Keratinocyte (primary cell): ENCODE results near the gene ZNG1A. TPM values are rescaled to one million over a fixed set of nuclear protein-coding genes. Genes with fewer than 3 reads are reported as not detected.

ENCODE experiments used
- DNase-seq: peaks from one replicate; pipeline ENCODE4 v3.0.0-alpha.2; 2011; ENCODE audit warnings: low read depth, missing footprints, low spot score
- FAIRE-seq: peaks from 2 replicates; lab custom pipeline; 2011; peaks lifted over from hg19 to GRCh38; lab: Jason Lieb, UNC
- H2AFZ ChIP-seq: 2 replicates; pipeline ENCODE4 v1.6.0; 2012; ENCODE audit warnings: low read length, control low read depth, inconsistent platforms; ENCODE audit not compliant: control insufficient read depth
- H3K27ac ChIP-seq: 2 replicates; pipeline ENCODE4 v1.5.1; 2011; ENCODE audit warnings: low read length; ENCODE audit not compliant: control insufficient read depth, insufficient read depth
- H3K27me3 ChIP-seq: 3 replicates; pipeline ENCODE4 v1.6.0; 2011; ENCODE audit warnings: low read length; ENCODE audit not compliant: control insufficient read depth, insufficient read depth; ENCODE audit errors: extremely low read depth
- H3K36me3 ChIP-seq, 2 experiments: 2 replicates in 1 of 2; 3 replicates in 1 of 2; pipeline ENCODE4 v1.5.1; 2011; ENCODE audit warnings: low read length in 2 of 2, mild to moderate bottlenecking in 1 of 2; ENCODE audit not compliant: control insufficient read depth in 2 of 2, insufficient read depth in 2 of 2; ENCODE audit errors: extremely low read depth in 1 of 2
- H3K4me1 ChIP-seq: 3 replicates; pipeline ENCODE4 v1.5.1; 2011; ENCODE audit warnings: low read length; ENCODE audit not compliant: control insufficient read depth, insufficient read depth; ENCODE audit errors: extremely low read depth
- H3K4me2 ChIP-seq: 3 replicates; pipeline ENCODE4 v1.6.0; 2011; ENCODE audit warnings: low read depth, low read length; ENCODE audit not compliant: control insufficient read depth, insufficient read depth; ENCODE audit errors: extremely low read depth
- H3K4me3 ChIP-seq, 3 experiments: fragments of 200-600 bp in 1 of 3; sonication (generic) in 1 of 3; 2 replicates in 2 of 3; 3 replicates in 1 of 3; pipeline ENCODE4 v1.5.1; 2011 to 2016; ENCODE audit warnings: low read length in 3 of 3, mild to moderate bottlenecking in 3 of 3, control low read depth in 2 of 3, inconsistent platforms in 1 of 3, low read depth in 1 of 3, mixed read lengths in 1 of 3, mixed run types in 1 of 3, moderate library complexity in 1 of 3; ENCODE audit not compliant: control insufficient read depth in 2 of 3, insufficient read depth in 2 of 3; ENCODE audit errors: extremely low read depth in 1 of 3
- H3K79me2 ChIP-seq: 2 replicates; pipeline ENCODE4 v1.6.0; 2012; ENCODE audit warnings: low read length; ENCODE audit not compliant: control insufficient read depth, insufficient read depth
- H3K9ac ChIP-seq: 3 replicates; pipeline ENCODE4 v1.6.0; 2011; ENCODE audit warnings: low read length; ENCODE audit not compliant: control insufficient read depth, insufficient read depth; ENCODE audit errors: extremely low read depth
- H3K9me1 ChIP-seq: 3 replicates; pipeline ENCODE4 v1.6.0; 2011; ENCODE audit warnings: low read length; ENCODE audit not compliant: control insufficient read depth, insufficient read depth; ENCODE audit errors: extremely low read depth
- H3K9me3 ChIP-seq: 2 replicates; pipeline ENCODE4 v1.5.1; 2012; ENCODE audit warnings: low read depth, low read length; ENCODE audit not compliant: control insufficient read depth
- H4K20me1 ChIP-seq: 3 replicates; pipeline ENCODE4 v1.6.0; 2011; ENCODE audit warnings: low read length; ENCODE audit not compliant: control insufficient read depth, insufficient read depth; ENCODE audit errors: extremely low read depth
- EZH2 ChIP-seq: IDR thresholded peaks from one replicate; pipeline ENCODE4 v1.6.1; 2012; ENCODE audit warnings: inconsistent platforms, mild to moderate bottlenecking, low read length, moderate library complexity
- dilution Hi-C: fragments of 300-500 bp; cut with MboI; formaldehyde crosslinking; loops from one replicate; pipeline ENCODE4 v1.7.0; 2020; ENCODE audit warnings: low sequenced_read_pairs; ENCODE audit not compliant: extremely low pct_ligation_motif_present
- polyA plus RNA-seq, 5 experiments: library from polyadenylated mRNA; depleted of rRNA in 3 of 5; stranded (reverse) in 3 of 5; stranded (forward) in 1 of 5; unstranded in 1 of 5; fragments of >200 nt; gene quantifications; 1 replicate in 1 of 5; 2 replicates in 3 of 5; 3 replicates in 1 of 5; pipeline versions ENCODE4 v1.2.1 to v1.2.3, GENCODE V29; 2011 to 2012; ENCODE audit warnings: missing spikeins in 2 of 5, low read depth in 1 of 5, low replicate concordance in 1 of 5
- TF ChIP-seq, protein P1 (sequence below), 3 experiments: IDR thresholded peaks in 1 of 3; conservative IDR thresholded peaks in 1 of 3; optimal IDR thresholded peaks in 1 of 3; 2 replicates in 2 of 3; 3 replicates in 1 of 3; pipeline versions ENCODE3 to v1.5.1; 2011; ENCODE audit warnings: low read length in 3 of 3, mild to moderate bottlenecking in 3 of 3, moderate library complexity in 2 of 3, control low read depth in 1 of 3, inconsistent platforms in 1 of 3; ENCODE audit not compliant: insufficient read depth in 2 of 3; ENCODE audit errors: extremely low read depth in 1 of 3

Gene ZNG1A
- polyA plus RNA-seq, 1 donor (not counting 4 experiments of a cell fraction or from before 2014, with no cell fraction given), result 50.0 TPM

DNA sequence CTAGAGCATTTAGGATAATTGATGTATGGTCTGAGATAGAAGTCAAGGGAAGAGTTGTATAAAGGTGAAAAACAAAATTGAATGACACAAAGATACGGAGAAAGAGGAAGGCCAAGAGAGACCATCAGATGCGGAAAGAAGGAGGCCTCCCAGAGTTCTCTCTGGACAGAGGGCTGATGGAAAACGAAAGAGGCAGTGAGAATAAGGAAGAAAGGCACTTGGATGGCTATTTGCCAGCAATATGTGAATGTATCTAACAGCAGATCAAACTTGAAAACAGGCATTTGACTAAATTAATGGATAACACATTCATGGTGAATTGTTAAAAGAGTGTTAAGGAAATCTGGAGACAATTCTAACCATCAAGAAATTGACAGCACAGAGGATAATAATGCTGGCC lies 33.4 kb upstream of the ZNG1A start:
- Histone ChIP-seq H3K9me3 (no peaks in the 10 kb centered on the region), H3K4me3 (no peak overlapping the region), H2AFZ (no peak overlapping the region), H3K9me1 (no peaks in the 10 kb centered on the region), H3K27ac (no peak overlapping the region), H3K9ac (no peak overlapping the region), H3K4me2 (no peak overlapping the region), H4K20me1 (no peaks in the 10 kb centered on the region), H3K27me3 (no peaks in the 10 kb centered on the region), H3K4me1 (peaks cover 3% of the 10 kb centered on the region), H3K36me3 (no peaks in the 10 kb centered on the region), H3K79me2 (no peaks in the 10 kb centered on the region)
- dilution Hi-C loops, result no loop called here
- FAIRE-seq, result no peak
- DNase-seq, result no peak
- TF ChIP-seq, protein P1, sequence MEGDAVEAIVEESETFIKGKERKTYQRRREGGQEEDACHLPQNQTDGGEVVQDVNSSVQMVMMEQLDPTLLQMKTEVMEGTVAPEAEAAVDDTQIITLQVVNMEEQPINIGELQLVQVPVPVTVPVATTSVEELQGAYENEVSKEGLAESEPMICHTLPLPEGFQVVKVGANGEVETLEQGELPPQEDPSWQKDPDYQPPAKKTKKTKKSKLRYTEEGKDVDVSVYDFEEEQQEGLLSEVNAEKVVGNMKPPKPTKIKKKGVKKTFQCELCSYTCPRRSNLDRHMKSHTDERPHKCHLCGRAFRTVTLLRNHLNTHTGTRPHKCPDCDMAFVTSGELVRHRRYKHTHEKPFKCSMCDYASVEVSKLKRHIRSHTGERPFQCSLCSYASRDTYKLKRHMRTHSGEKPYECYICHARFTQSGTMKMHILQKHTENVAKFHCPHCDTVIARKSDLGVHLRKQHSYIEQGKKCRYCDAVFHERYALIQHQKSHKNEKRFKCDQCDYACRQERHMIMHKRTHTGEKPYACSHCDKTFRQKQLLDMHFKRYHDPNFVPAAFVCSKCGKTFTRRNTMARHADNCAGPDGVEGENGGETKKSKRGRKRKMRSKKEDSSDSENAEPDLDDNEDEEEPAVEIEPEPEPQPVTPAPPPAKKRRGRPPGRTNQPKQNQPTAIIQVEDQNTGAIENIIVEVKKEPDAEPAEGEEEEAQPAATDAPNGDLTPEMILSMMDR (optimal IDR thresholded peaks at IDR 0.05 in 1 of 3, IDR thresholded peaks at IDR 0.05 in 1 of 3, conservative IDR thresholded peaks at IDR 0.05 in 1 of 3; ENCODE audit: extremely low read depth in 1 of 3, insufficient read depth in 2 of 3, low read length in 3 of 3), result no peak
- TF ChIP-seq EZH2, result no peak

DNA sequence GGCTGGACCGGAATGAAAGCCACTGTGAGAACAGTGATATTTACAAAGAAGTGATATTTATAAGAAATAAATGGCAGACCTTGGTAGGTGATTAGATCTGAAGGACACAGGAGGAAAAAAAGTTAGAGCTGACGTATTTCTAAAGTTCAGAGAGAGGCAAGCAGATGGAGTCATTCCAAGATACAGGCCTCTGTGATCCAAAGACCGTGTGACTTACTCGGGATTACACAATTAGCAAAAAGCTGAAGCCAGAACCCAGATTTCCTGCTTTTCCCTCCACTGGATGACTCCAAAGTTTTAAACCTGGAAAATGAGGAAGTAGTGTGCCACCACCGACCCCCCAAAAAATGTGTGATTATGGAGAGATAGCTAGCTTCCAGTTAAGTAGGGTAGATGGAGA lies 32.7 kb upstream of the ZNG1A start:
- no peaks in the 10 kb centered on the region for H3K9me3 ChIP-seq
- H2AFZ ChIP-seq, result no peak overlapping the region
- H3K4me1 ChIP-seq, result peaks cover 3% of the 10 kb centered on the region
- no peak overlapping the region for H3K4me3 ChIP-seq
- H3K9me1 ChIP-seq, result no peaks in the 10 kb centered on the region
- dilution Hi-C loops, result no loop called here
- H4K20me1 ChIP-seq, result no peaks in the 10 kb centered on the region
- H3K27ac ChIP-seq, result no peak overlapping the region
- no peak overlapping the region for H3K9ac ChIP-seq
- FAIRE-seq, result no peak
- no peaks in the 10 kb centered on the region for H3K36me3 ChIP-seq
- H3K79me2 ChIP-seq, result no peaks in the 10 kb centered on the region
- H3K4me2 ChIP-seq, result no peak overlapping the region
- DNase-seq, result no peak
- H3K27me3 ChIP-seq, result no peaks in the 10 kb centered on the region
- no peak for TF ChIP-seq EZH2
- TF ChIP-seq, protein P1 (optimal IDR thresholded peaks at IDR 0.05 in 1 of 3, IDR thresholded peaks at IDR 0.05 in 1 of 3, conservative IDR thresholded peaks at IDR 0.05 in 1 of 3; ENCODE audit: extremely low read depth in 1 of 3, insufficient read depth in 2 of 3, low read length in 3 of 3), result no peak
